OCI-LY3 (cell line): ENCODE measurements around the gene SULT1C2.

ENCODE experiments used
- H2AFZ ChIP-seq: fragments of 200-600, 300-600 bp; shearing (Covaris generic); 2 replicates; pipeline ENCODE4 v1.6.0; 2014; ENCODE audit warnings: antibody characterized with exemption, low read depth, low read length
- H3K27ac ChIP-seq: fragments of 200-600, 300-600 bp; sonication (generic); 2 replicates; pipeline ENCODE4 v1.5.1; 2014; ENCODE audit warnings: mild to moderate bottlenecking, low read length, moderate library complexity, mixed read lengths
- H3K27me3 ChIP-seq: fragments of 200-600, 300-600 bp; sonication (generic); 2 replicates; pipeline ENCODE4 v1.6.1; 2014; ENCODE audit warnings: low read depth, low read length, mixed read lengths
- H3K36me3 ChIP-seq: fragments of 200-600, 300-600 bp; sonication (generic); replicated peaks from 2 replicates; pipeline ENCODE3; 2014; ENCODE audit warnings: low read depth, low read length, mixed read lengths
- H3K4me1 ChIP-seq: fragments of 300-600, 200-600 bp; sonication (generic); 2 replicates; pipeline ENCODE4 v1.6.1; 2014; ENCODE audit warnings: low read length, mixed read lengths
- H3K4me2 ChIP-seq: fragments of 200-600, 300-600 bp; sonication (generic); 2 replicates; pipeline ENCODE4 v1.6.1; 2014; ENCODE audit warnings: low read length, mixed read lengths
- H3K4me3 ChIP-seq: fragments of 300-600, 200-600 bp; sonication (generic); 2 replicates; pipeline ENCODE4 v1.5.1; 2014; ENCODE audit warnings: antibody characterized with exemption, mild to moderate bottlenecking, low read length, moderate library complexity
- H3K79me2 ChIP-seq: fragments of 300-600, 200-600 bp; shearing (Covaris generic); 2 replicates; pipeline ENCODE4 v1.6.1; 2014; ENCODE audit warnings: mild to moderate bottlenecking, low read length, mixed read lengths
- H3K9ac ChIP-seq: fragments of 300-600, 200-600 bp; shearing (Covaris generic); 2 replicates; pipeline ENCODE4 v1.6.0; 2014; ENCODE audit warnings: mild to moderate bottlenecking, low read length, moderate library complexity
- H3K9me3 ChIP-seq: fragments of 200-600, 300-600 bp; shearing (Covaris generic); 2 replicates; pipeline ENCODE4 v1.6.1; 2014; ENCODE audit warnings: low read length, mixed read lengths; ENCODE audit not compliant: insufficient read depth
- H4K20me1 ChIP-seq: fragments of 200-600, 300-600 bp; sonication (generic); 2 replicates; pipeline ENCODE4 v1.6.1; 2016; ENCODE audit warnings: low read length, mixed read lengths; ENCODE audit not compliant: insufficient read depth
- CTCF ChIP-seq: fragments of 200-600, 300-600 bp; sonication (generic); IDR thresholded peaks from 2 replicates; pipeline ENCODE4 v1.5.1; 2014; ENCODE audit warnings: antibody characterized with exemption, low read length, low read depth
- EZH2phosphoT487 ChIP-seq: fragments of 200-600 bp; shearing (Covaris generic); IDR thresholded peaks from 2 replicates; pipeline ENCODE4 v1.6.1; 2018; ENCODE audit warnings: antibody characterized with exemption, mixed run types, low read depth

SULT1C2 gene

GRCh38 chr2:108348816-108349570 lies 60.3 kb downstream of the SULT1C2 start:
- Histone ChIP-seq H3K9ac (no peak overlapping the region), H3K27me3 (peaks cover 33% of the 10 kb centered on the region), H3K9me3 (no peaks in the 10 kb centered on the region), H3K27ac (no peak overlapping the region), H2AFZ (no peak overlapping the region), H3K36me3 (no peaks in the 10 kb centered on the region), H3K79me2 (no peaks in the 10 kb centered on the region), H4K20me1 (no peaks in the 10 kb centered on the region), H3K4me2 (no peak overlapping the region), H3K4me3 (no peak overlapping the region), H3K4me1 (peaks cover 7% of the 10 kb centered on the region; the same call in 1 of the 2 replicates)
- TF ChIP-seq EZH2phosphoT487 = no peak
- TF ChIP-seq CTCF = no peak

- Histone ChIP-seq H3K4me1 (peaks cover 7% of the 10 kb centered on the region; the same call in 1 of the 2 replicates), H3K9me3 (no peaks in the 10 kb centered on the region), H3K9ac (no peak overlapping the region), H3K4me2 (no peak overlapping the region), H2AFZ (peak overlapping the region; percentile 33; the same call in 1 of the 2 replicates), H3K27ac (no peak overlapping the region), H3K27me3 (peaks cover 33% of the 10 kb centered on the region), H3K36me3 (no peaks in the 10 kb centered on the region), H4K20me1 (no peaks in the 10 kb centered on the region), H3K79me2 (no peaks in the 10 kb centered on the region), H3K4me3 (no peak overlapping the region)
- no peak for TF ChIP-seq EZH2phosphoT487
- TF ChIP-seq CTCF = no peak
These were observed 60.9 kb downstream of the SULT1C2 start for GRCh38 chr2:108349571-108349928.

- H4K20me1 ChIP-seq = no peaks in the 10 kb centered on the region
- H3K9ac ChIP-seq = no peak overlapping the region
- no peak overlapping the region for H3K4me2 ChIP-seq
- no peak overlapping the region for H3K27ac ChIP-seq
- no peaks in the 10 kb centered on the region for H3K9me3 ChIP-seq
- no peak overlapping the region for H3K4me3 ChIP-seq
- peaks cover 7% of the 10 kb centered on the region; the same call in 1 of the 2 replicates for H3K4me1 ChIP-seq
- H3K79me2 ChIP-seq = no peaks in the 10 kb centered on the region
- H3K36me3 ChIP-seq = no peaks in the 10 kb centered on the region
- no peak for TF ChIP-seq CTCF
- TF ChIP-seq EZH2phosphoT487 = no peak
- peaks cover 28% of the 10 kb centered on the region for H3K27me3 ChIP-seq
- no peak overlapping the region for H2AFZ ChIP-seq
These were observed 63.2 kb downstream of the SULT1C2 start for GRCh38 chr2:108351889-108352288.

DNA sequence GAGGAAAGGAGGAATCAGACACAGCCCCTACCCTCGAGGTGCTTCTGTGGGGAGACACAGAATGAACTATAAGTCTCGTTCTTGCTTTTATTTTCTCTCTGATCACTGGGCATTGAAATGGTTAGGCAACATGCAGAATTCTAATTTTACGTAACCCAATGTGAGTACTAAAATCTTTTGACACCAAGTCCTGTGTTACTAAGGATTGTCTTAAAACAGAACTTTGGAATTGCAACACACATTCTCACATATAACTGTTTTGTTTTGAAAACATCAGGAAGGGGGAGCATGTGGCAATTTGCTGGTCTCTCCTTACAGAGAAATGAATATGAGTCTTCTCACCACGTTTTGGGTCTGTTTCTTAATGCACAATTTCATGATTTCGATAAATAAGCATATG lies 65.4 kb downstream of the SULT1C2 start:
- Histone ChIP-seq H2AFZ (no peak overlapping the region), H4K20me1 (no peaks in the 10 kb centered on the region), H3K9me3 (no peaks in the 10 kb centered on the region), H3K4me1 (no peaks in the 10 kb centered on the region), H3K27ac (no peak overlapping the region), H3K27me3 (peaks cover 12% of the 10 kb centered on the region), H3K36me3 (no peaks in the 10 kb centered on the region), H3K79me2 (no peaks in the 10 kb centered on the region), H3K4me2 (no peak overlapping the region), H3K4me3 (no peak overlapping the region), H3K9ac (no peak overlapping the region)
- TF ChIP-seq CTCF (no peak), EZH2phosphoT487 (no peak)
